Activated CD4-positive, alpha-beta T cell treated with anti-CD3 and anti-CD28 coated beads for 4 hours (primary cell): ENCODE measurements around the gene UQCRFS1.
"Not testable (repeated sequence)": the region's sequence is repeated elsewhere in the genome, so short reads cannot be mapped to it uniquely, and the experiment has no call there.

Experiments used
- DNase-seq, 2 donors: peaks; one replicate each; pipeline ENCODE4 v3.0.0-alpha.2; 2020

The UQCRFS1 gene

GRCh38 chr19:29212356-29212647, 649 bp downstream of the UQCRFS1 start:
- no peak for DNase-seq

GRCh38 chr19:29211562-29212355, 1.2 kb downstream of the UQCRFS1 start:
- DNase-seq: no peak

GRCh38 chr19:29211041-29211440, 1.9 kb downstream of the UQCRFS1 start:
- not testable (repeated sequence) for DNase-seq

GRCh38 chr19:29210502-29210901, 2.4 kb downstream of the UQCRFS1 start:
- DNase-seq: not testable (repeated sequence)

DNA sequence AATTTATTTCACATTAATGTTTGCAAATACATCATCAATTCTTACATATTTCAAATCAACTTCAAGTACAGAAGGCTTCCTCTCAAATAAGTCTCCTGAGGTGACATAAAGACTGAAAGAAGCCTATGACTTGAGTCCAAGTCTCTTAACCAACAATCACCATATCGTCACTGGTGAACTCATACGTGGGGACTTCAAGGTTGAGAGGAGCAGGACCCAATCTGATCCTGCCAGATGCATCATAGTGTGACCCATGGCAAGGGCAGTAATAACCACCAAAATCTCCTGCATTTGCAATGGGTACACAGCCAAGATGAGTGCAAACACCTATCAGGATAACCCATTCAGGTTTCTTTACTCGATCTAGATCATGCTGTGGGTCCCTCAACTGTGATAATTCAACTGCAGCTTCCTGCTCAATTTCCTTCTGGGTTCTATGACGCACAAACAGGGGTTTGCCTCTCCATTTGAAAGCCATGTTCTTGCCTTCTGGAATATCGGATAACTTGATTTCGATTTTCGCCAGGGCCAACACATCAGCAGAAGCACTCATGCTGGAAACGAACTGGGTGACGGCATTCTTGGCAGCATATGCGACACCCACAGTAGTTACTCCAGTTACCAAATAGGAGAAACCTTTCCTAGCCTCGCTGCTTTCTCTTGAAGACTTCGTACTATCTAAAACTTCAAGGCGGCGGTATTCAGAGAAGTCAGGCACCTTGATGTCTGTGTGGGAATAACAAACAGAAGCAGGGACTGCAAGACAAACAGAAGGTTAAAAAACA, 5.4 kb downstream of the UQCRFS1 start:
- not testable (repeated sequence) for DNase-seq

DNA sequence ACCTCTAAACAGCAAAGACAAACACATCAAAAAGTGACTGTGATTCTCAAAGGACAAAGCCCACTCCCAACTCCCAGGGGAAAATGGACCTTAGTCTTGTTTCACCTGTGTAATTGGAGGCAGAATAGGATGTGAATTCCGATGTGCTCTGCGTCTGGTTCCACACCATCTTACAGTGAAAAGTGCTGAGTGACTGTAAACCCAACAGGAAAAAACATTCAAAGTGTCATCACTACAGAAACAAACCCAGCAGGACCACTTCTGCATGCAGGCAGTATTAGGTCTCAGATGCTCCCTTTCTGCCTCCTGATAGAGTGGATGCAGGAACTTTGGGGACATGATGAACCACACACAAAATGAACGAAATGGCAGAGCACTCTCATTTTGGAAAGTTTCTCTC, 6.5 kb downstream of the UQCRFS1 start:
- no peak for DNase-seq

GRCh38 chr19:29202281-29202680, 10.7 kb downstream of the UQCRFS1 start:
- DNase-seq: no peak

DNA sequence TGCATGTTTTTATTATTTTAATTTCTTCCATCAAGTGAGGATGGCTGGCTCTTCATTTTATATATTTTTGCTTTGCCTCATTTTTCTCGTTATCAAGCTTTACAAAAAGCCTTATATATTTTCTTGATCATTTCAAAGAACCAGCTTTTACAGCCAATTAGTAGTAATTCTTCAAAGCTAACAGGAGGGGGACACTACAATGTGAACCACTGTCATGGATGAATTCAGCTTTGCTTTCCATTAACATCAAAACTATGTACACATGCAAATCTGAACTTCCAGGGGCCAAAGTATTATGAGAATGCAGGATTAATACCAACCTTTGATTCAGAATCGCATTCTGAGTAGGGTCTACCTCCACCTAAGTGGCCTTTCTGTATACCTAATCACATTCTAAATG, 11.1 kb downstream of the UQCRFS1 start:
- DNase-seq: no peak

DNA sequence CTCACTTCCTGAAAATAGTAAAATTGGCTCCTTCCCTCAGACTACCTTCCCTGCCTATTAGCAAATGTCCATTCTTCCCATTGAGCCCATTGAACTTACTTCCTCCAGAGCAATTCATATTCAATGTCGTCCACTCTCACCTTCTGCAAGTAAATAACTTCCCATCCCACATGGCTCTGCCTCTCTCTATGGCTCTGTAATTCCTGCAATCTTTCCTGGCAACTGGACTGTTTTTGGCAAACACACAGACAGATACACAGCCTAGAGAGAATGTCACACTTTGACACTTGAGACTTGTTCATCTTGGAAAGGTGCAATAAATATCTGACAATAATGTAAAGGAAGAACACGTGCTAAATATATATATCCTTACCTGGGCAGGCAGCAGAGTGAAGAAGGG, 18.3 kb downstream of the UQCRFS1 start:
- DNase-seq: no peak

GRCh38 chr19:29193155-29193554, 19.8 kb downstream of the UQCRFS1 start:
- no peak for DNase-seq

GRCh38 chr19:29191005-29191404, 21.9 kb downstream of the UQCRFS1 start:
- no peak for DNase-seq

- DNase-seq: no peak
Measured at GRCh38 chr19:29189033-29189360, 24.0 kb downstream of the UQCRFS1 start.

DNA sequence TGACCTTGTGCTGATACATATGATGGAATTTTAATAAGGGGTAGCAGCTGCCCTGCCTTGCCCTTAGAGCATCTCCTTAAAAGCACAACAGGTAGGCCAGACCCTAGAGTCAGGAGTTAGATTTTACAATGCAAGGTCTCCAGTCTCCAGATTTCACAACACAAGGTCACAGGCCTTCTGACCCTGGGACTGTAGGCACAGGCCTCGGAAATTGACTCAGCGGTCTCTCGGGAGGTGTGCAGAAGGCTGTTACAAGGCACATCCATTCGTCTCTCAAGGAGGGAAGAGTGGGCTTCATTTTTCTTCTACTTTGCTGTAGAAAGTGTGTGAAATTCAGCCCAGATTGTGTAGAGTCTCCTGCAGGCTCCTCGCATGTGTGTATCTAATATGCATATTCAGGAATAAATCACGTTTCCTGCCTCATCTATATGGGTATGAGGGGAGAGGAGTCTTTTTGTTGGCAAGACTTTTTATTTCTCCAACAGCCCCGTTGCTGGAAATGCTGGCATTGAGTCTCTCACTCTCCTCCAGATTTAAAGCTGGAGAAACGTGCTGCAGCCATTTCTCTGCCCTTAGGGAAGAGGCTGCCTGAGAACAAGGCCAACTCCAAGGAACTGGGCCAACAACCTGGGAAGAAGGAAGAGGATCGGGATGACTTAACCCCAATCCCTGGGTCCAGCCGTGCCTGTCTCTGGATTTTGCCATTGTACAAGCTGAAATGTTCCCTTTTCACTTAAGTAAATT, 24.5 kb downstream of the UQCRFS1 start:
- no peak for DNase-seq

DNA sequence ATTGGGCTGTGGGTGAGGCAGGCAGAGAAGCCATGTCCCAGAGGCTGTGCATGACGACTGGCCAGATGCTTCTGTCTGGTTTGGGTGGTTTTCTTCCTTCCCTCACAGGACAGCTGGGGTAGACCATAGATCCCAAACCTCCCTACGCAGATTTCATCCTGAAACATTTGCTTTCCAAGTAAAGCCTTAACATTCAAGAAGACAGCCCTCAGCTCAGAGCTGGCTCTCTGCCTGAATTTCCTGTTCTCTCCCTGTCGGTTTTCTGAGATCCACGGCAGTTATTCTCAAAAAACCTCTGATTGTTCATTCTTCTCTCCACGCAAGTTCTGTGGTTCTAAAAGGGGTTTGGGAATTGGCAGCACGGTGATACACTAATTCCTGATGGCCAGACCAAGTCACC, 25.3 kb downstream of the UQCRFS1 start:
- no peak for DNase-seq

DNA sequence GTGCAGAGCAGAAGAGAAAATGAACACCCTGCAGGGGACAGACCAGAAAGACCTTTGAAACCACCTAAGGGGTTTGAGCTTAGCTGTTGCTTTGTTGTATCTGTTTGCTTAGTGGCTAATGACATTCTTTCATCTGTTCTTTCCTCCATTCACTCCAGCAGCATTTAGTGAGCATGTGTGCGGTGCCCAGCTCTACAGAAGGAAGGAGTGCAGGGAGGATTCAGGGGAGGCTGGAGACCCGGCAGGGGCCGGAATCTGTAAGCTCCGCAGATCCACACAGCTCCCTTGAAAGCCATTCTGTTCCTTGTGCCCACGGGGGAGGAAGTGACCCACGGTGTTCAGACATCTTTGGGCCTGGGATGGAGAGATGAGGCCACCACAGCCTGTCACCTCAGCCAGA, 27.5 kb downstream of the UQCRFS1 start:
- DNase-seq: no peak

DNA sequence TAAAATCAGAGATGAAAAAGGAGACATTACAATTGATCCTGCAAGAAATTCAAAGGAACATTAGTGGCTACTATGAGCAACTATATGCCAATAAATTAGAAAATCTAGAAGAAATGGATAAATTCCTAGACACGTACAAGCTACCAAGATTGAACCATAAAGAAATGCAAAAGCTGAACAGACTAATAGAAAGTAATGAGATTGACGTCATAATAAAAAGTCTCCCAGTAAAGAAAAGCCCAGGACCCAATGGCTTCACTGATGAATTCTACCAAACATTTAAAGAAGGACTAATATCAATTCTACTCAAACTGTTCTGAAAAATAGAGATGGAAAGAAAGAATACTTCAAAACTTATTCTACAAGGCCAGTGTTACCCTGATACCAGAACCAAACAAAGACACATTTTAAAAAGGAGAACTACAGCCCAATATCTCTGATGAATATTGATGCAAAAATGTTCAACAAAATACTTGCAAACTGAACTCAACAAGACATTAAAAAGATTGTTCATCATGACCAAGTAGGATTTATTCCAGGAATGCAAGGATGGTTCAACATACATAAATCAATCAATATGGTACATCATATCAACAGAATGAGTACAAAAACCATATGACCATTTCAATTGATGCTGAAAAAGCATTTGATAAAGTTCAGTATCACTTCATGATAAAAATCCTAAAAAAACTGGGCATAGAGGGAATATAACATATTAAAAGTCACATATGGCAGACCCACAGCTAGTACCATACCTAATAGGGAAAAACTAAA, 35.8 kb downstream of the UQCRFS1 start:
- DNase-seq: no peak

DNA sequence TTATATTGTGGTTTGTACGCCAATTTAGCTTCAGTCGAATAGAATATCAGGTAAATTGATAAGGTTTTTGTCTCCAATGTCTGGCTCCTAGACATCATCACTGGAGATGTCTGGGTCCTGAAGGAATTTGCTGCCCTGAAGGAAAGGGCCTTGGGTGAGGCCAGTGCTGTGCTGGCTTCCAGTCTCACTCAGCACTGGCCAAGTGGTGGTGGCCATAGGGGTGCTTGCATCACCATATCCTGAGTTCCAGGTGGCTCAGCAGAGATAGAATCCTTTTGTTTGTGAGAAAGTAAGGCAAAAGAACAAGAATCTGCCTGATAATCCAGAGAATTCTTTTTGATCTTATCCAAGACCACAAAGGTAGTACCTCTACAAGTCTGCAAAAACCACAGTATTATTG, 39.1 kb downstream of the UQCRFS1 start:
- DNase-seq: no peak

DNA sequence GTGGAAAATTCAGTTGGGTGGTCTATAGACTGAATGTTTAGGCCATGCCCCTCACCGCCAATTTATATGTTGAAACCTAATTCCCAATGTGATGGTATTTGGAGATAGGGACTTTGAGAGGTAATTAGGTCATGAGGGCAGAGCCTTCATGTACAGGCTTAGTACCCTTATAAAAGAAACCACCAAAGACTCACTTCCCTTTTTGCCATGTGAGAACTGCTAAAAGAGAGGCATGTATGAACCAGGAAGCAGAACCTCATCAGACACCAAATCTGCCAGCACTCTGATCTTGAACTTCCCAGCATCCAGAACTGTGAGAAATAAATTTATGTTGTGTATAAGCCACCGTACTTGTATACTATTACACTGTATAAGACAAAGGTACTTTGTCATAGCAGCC, 40.6 kb downstream of the UQCRFS1 start:
- no peak for DNase-seq

- no peak for DNase-seq
Measured at GRCh38 chr19:29171525-29171924, 41.4 kb downstream of the UQCRFS1 start.

DNA sequence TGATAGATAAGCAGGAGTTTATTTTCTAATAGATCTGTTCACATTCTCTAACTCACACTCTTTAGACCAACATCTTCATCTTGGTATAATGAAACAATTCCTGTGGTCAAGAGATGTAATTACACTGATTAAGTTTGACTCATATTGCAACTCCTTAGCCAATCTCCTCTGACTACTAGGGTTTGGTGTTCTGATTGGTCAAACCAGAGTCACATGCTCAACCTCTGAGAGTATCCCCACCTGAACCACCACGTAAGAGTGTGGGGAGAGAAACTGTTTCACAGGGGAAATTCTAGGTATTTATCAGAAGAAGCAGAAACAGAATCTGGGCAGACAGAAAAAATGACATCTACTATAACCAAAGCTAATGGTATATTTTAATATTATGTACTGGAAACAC, 42.4 kb downstream of the UQCRFS1 start:
- DNase-seq: no peak

DNA sequence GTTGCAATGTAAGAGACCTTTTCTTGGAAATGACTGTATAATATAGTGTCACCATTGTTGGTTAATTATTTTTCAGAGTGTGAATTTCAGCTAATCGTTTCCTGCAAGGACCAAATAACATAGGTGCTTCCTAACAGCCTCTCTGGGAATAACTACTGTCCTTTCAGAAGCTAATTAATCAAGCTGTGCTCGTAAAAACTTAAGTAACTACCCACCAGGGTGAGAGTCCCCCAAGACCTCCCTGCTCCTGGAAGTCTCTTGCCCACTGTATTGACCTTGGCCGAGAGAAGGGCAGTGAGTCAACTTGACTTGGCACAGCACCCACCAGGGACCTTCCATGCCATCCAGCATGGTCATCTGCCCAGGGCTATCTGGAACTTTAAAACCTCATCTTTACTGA, 50.3 kb downstream of the UQCRFS1 start:
- DNase-seq: no peak

DNA sequence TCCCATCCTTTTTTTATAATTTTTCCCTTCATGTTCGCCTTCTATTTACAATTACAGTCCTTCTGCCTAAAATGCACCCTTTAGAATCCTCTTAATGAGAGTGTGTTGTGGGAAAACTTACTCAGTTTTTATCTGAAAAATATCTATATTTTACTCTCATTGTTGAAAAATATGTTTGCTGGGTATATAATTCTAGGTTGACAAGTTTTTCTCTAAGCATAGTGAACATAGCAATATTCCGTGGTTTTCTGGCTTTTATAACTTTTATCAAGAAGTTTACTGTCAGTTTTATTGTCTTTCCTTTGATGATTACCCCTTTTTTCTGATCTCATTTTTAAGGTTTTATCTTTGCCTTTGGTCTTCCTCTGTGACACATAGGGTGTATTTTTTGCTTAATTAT, 57.3 kb downstream of the UQCRFS1 start:
- no peak for DNase-seq
